ENCODE measurements around the gene GGNBP2.

- no peak for TF ChIP-seq POLR2A (IDR thresholded peaks at IDR 0.05; ENCODE audit: low read length)
- TF ChIP-seq GATA1 (IDR thresholded peaks at IDR 0.05; ENCODE audit: low read depth, low read length): no peak
Observed at GRCh38 chr17:36532435-36532975, 12.2 kb upstream of the GGNBP2 start.

Measured in erythroblast (primary cell).